Endothelial cell (in vitro differentiated cells): ENCODE results near the gene TBC1D5. TPM values are rescaled to one million over a fixed set of nuclear protein-coding genes. Genes with fewer than 3 reads are reported as not detected.

Experiments used
- DNase-seq: peaks from one replicate; pipeline ENCODE4 v3.0.0; 2021; ENCODE audit warnings: low spot score
- H3K27ac Mint-ChIP-seq: one replicate; pipeline ENCODE4 v1.8.0; 2021; ENCODE audit warnings: mixed read lengths, inconsistent platforms; ENCODE audit not compliant: unreplicated experiment
- H3K27me3 Mint-ChIP-seq: one replicate; pipeline ENCODE4 v1.8.0; 2021; ENCODE audit warnings: mild to moderate bottlenecking, moderate library complexity, mixed read lengths, inconsistent platforms; ENCODE audit not compliant: unreplicated experiment
- H3K36me3 Mint-ChIP-seq: one replicate; pipeline ENCODE4 v1.8.0; 2021; ENCODE audit warnings: mild to moderate bottlenecking, low read depth, mixed read lengths, inconsistent platforms; ENCODE audit not compliant: unreplicated experiment
- H3K4me1 Mint-ChIP-seq: one replicate; pipeline ENCODE4 v1.8.0; 2021; ENCODE audit warnings: mild to moderate bottlenecking, mixed read lengths, inconsistent platforms; ENCODE audit not compliant: unreplicated experiment
- H3K4me3 Mint-ChIP-seq: one replicate; pipeline ENCODE4 v1.8.0; 2021; ENCODE audit warnings: mild to moderate bottlenecking, mixed read lengths, inconsistent platforms; ENCODE audit not compliant: unreplicated experiment
- H3K9me3 Mint-ChIP-seq: one replicate; pipeline ENCODE4 v1.8.0; 2021; ENCODE audit warnings: mixed read lengths, inconsistent platforms; ENCODE audit not compliant: unreplicated experiment
- CTCF ChIP-seq: fragments of 200-600 bp; sonication (generic); IDR thresholded peaks from one replicate; pipeline ENCODE4 v1.5.0; 2021; ENCODE audit warnings: antibody characterized with exemption; ENCODE audit not compliant: unreplicated experiment
- total RNA-seq: library from RNA; stranded (reverse); fragmentation: NEBNext Ultra II Directional; extraction: Animal tissue kit (Norgen Biotek cat#: 25700); gene quantifications from one replicate; pipeline ENCODE4 v1.2.1, GENCODE V29; 2021; ENCODE audit not compliant: unreplicated experiment

Gene TBC1D5
- total RNA-seq, 1 donor from 2014 or later, result 48.2 TPM

DNA sequence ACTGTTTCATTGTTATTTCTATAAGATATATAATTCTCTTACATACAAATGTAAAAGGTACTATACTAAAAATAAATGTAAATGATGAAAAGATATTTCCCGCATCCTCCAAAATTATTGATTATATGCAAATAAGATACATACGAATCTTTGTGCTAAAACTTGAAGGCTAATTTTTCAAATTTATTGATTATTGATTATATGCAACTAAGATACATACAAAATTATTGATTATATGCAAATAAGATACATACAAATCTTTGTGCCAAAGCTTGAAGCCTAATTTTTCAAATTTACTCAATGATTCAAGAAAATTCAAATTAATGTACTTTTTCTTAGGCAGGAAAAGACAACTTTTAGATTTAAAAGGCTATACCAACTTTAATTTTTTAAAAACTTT lies 319.8 kb downstream of the TBC1D5 start:
- Mint-ChIP-seq H3K4me1 (no peaks in the 10 kb centered on the region), H3K4me3 (no peak overlapping the region), H3K9me3 (no peaks in the 10 kb centered on the region), H3K27ac (no peak overlapping the region), H3K27me3 (no peaks in the 10 kb centered on the region), H3K36me3 (no peaks in the 10 kb centered on the region)
- no peak for DNase-seq
- TF ChIP-seq CTCF, result no peak

GRCh38 chr3:17420668-17421067 lies 321.8 kb downstream of the TBC1D5 start:
- H3K4me3 Mint-ChIP-seq, result no peak overlapping the region
- H3K27me3 Mint-ChIP-seq, result no peaks in the 10 kb centered on the region
- no peak for TF ChIP-seq CTCF
- no peaks in the 10 kb centered on the region for H3K9me3 Mint-ChIP-seq
- H3K27ac Mint-ChIP-seq, result no peak overlapping the region
- H3K4me1 Mint-ChIP-seq, result no peaks in the 10 kb centered on the region
- DNase-seq, result no peak
- no peaks in the 10 kb centered on the region for H3K36me3 Mint-ChIP-seq

DNA sequence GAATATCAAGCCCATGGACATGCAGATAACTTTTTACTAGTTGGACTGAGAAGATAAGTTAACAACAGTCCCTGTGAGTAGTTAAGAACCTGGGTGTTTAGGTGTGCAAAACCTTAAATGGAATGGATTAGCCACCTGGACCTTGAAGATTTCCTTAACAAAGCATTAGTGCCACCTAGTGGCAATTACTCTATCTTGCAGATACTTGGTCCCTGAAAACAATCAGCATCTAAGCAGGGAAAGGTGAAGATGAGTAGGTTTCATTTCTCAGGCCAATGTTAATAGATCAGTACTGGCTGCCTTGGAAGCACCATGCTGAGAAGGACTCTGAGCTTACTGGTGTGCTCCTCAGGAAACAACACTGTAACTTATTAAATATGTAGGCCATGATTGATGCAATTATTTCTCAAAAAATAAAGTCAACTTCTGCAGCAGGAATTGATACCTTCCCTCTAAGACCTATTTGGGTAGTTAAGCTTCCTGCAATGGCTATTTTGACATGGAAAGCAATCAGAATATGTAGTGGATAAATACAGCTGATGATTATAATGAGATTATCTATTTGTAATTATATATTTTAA lies 329.4 kb downstream of the TBC1D5 start:
- Mint-ChIP-seq H3K27me3 (no peaks in the 10 kb centered on the region), H3K36me3 (no peaks in the 10 kb centered on the region), H3K27ac (no peak overlapping the region), H3K4me1 (no peaks in the 10 kb centered on the region), H3K9me3 (no peaks in the 10 kb centered on the region), H3K4me3 (no peak overlapping the region)
- peak; percentile 25 for DNase-seq
- peak; percentile 89 for TF ChIP-seq CTCF

DNA sequence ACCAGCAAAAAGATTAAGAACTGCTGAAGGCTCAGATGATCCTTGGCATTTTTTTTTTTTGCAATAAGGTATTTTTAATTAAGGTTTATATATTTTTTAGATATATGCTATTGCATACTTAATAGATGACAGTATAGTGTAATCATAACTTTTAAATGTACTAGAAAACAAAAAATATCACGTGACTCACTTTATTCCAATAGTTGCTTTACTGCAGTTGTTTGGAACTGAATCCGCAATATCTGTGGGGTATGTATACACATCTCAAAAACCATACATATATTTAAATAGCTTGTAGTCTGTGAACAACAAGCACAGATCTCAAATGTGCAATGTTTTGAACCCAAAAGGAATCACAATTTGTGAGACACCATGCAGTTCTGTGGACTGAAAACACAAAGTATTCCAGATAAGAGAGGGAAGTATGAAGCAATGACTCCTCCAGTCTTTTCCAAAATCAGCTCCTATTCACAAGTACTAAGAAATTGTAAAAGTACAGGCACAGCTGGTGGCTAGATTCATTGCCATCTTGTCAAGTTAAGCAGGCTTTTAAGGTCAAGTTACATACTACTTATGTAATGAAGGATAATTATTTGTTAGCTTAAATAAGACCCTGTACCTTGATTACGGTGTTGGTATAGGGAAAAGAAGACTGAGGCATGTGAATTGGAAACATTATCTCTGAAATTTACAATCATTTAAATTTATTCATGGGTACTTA lies 331.1 kb downstream of the TBC1D5 start:
- H3K4me1 Mint-ChIP-seq, result no peaks in the 10 kb centered on the region
- no peak for DNase-seq
- H3K36me3 Mint-ChIP-seq, result no peaks in the 10 kb centered on the region
- no peak overlapping the region for H3K4me3 Mint-ChIP-seq
- TF ChIP-seq CTCF, result no peak
- no peaks in the 10 kb centered on the region for H3K27me3 Mint-ChIP-seq
- H3K27ac Mint-ChIP-seq, result no peak overlapping the region
- H3K9me3 Mint-ChIP-seq, result no peaks in the 10 kb centered on the region

DNA sequence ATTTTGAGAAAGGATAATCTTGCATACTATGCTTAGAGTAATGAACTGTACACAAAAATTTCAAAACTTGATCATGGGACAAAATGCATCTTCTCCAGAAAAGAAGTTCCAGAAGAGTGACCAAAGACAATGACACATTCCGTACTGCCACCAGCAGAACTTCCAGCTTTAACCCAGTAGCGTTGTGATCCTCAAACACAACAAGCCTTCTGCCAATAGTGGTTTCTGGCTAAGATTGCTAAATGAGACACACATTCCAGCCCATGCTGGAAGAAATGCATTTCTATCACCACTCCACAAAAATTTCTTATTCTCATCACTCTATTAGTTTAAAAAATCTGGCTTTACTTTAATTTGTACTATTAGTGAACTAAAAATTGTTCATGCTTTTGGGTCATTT lies 334.9 kb downstream of the TBC1D5 start:
- H3K9me3 Mint-ChIP-seq, result no peaks in the 10 kb centered on the region
- DNase-seq, result no peak
- no peaks in the 10 kb centered on the region for H3K27me3 Mint-ChIP-seq
- no peak overlapping the region for H3K27ac Mint-ChIP-seq
- H3K4me3 Mint-ChIP-seq, result no peak overlapping the region
- TF ChIP-seq CTCF, result no peak
- H3K4me1 Mint-ChIP-seq, result no peaks in the 10 kb centered on the region
- H3K36me3 Mint-ChIP-seq, result no peaks in the 10 kb centered on the region
